GM23338 (cell line): ENCODE results near the gene MLANA.

ENCODE experiments used
- CREB1 ChIP-seq: fragments of 250-450 bp; sonication (Bioruptor Pico); IDR thresholded peaks from 2 replicates; pipeline ENCODE4 v1.5.0; 2020; ENCODE audit warnings: low read depth, mild to moderate bottlenecking, moderate library complexity
- EZH2 ChIP-seq: fragments of 200-600 bp; sonication (generic); IDR thresholded peaks from one replicate; pipeline ENCODE4 v1.8.0; 2017; ENCODE audit warnings: antibody characterized with exemption, mild to moderate bottlenecking, low read depth; ENCODE audit not compliant: unreplicated experiment
- EZH2phosphoT487 ChIP-seq: fragments of 200-600 bp; sonication (generic); IDR thresholded peaks from one replicate; pipeline ENCODE4 v1.8.1; 2018; ENCODE audit warnings: antibody characterized with exemption; ENCODE audit not compliant: unreplicated experiment
- JUNB ChIP-seq: IDR thresholded peaks from one replicate; pipeline ENCODE4 v1.6.1; 2016; ENCODE audit warnings: antibody characterized with exemption; ENCODE audit not compliant: unreplicated experiment
- NANOG ChIP-seq: IDR thresholded peaks from 2 replicates; pipeline ENCODE4 v1.6.1; 2016; ENCODE audit warnings: antibody characterized with exemption, borderline replicate concordance
- POLR2AphosphoS5 ChIP-seq: IDR thresholded peaks from 2 replicates; pipeline ENCODE4 v1.6.1; 2016; ENCODE audit warnings: antibody characterized with exemption, low read depth
- STAT1 ChIP-seq: IDR thresholded peaks from one replicate; pipeline ENCODE4 v1.6.1; 2016; ENCODE audit warnings: antibody characterized with exemption; ENCODE audit not compliant: unreplicated experiment
- ZNF114 ChIP-seq: fragments of 250-450 bp; sonication (Bioruptor Pico); IDR thresholded peaks from 2 replicates; pipeline ENCODE4 v1.5.0; 2020; ENCODE audit warnings: mild to moderate bottlenecking, moderate library complexity
- ZNF331 ChIP-seq: fragments of 250-450 bp; sonication (Bioruptor Pico); IDR thresholded peaks from 2 replicates; pipeline ENCODE4 v1.5.0; 2020; ENCODE audit warnings: low read depth, mild to moderate bottlenecking, moderate library complexity
- TF ChIP-seq, protein P1 (sequence below), 2 experiments: fragments of 200-600 bp in 1 of 2; sonication (generic) in 1 of 2; conservative IDR thresholded peaks; 2 replicates each; pipeline versions ENCODE4 v1.5.1 to v1.6.1; 2016 to 2017; ENCODE audit warnings: antibody characterized with exemption in 2 of 2, low read depth in 2 of 2, mild to moderate bottlenecking in 2 of 2, moderate library complexity in 1 of 2
- TF ChIP-seq, protein P2 (sequence below): IDR thresholded peaks from one replicate; pipeline ENCODE4 v1.6.1; 2018; ENCODE audit warnings: antibody characterized with exemption; ENCODE audit not compliant: unreplicated experiment
- TF ChIP-seq, protein P3 (sequence below): fragments of 250-450 bp; sonication (Bioruptor Pico); IDR thresholded peaks from 2 replicates; pipeline ENCODE4 v1.5.0; 2020; ENCODE audit warnings: mild to moderate bottlenecking, moderate library complexity
- TF ChIP-seq, protein P4 (sequence below): IDR thresholded peaks from 2 replicates; pipeline ENCODE4 v1.6.1; 2016; ENCODE audit warnings: antibody characterized with exemption

DNA sequence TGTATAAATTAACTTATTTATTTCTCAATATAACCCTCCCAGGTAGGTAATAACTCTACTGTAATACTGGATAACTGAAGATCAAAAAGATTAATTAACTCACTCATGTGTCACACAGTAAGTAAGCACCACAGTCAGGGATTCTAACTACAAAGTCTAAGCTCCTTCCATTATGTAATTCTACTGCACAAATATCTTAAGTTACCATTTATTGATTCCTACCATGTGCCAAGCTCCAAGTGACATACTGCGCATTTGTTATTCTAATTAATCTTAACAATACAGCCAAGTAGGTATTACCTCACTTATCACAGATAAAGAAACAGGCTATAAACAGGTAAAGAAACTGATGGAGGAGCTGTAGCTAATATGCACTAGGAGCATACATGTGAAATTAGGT, 66.5 kb downstream of the MLANA start:
- TF ChIP-seq, protein P1, sequence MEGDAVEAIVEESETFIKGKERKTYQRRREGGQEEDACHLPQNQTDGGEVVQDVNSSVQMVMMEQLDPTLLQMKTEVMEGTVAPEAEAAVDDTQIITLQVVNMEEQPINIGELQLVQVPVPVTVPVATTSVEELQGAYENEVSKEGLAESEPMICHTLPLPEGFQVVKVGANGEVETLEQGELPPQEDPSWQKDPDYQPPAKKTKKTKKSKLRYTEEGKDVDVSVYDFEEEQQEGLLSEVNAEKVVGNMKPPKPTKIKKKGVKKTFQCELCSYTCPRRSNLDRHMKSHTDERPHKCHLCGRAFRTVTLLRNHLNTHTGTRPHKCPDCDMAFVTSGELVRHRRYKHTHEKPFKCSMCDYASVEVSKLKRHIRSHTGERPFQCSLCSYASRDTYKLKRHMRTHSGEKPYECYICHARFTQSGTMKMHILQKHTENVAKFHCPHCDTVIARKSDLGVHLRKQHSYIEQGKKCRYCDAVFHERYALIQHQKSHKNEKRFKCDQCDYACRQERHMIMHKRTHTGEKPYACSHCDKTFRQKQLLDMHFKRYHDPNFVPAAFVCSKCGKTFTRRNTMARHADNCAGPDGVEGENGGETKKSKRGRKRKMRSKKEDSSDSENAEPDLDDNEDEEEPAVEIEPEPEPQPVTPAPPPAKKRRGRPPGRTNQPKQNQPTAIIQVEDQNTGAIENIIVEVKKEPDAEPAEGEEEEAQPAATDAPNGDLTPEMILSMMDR (conservative IDR thresholded peaks at IDR 0.05; ENCODE audit: low read depth in 2 of 2) = no peak
- TF ChIP-seq POLR2AphosphoS5 (no peak), JUNB (no peak), EZH2 (no peak), CREB1 (CRISPR knock-in tag) (no peak), EZH2phosphoT487 (no peak), STAT1 (no peak), NANOG (no peak), ZNF331 (no peak), ZNF114 (CRISPR knock-in tag) (no peak)
- TF ChIP-seq, protein P2, sequence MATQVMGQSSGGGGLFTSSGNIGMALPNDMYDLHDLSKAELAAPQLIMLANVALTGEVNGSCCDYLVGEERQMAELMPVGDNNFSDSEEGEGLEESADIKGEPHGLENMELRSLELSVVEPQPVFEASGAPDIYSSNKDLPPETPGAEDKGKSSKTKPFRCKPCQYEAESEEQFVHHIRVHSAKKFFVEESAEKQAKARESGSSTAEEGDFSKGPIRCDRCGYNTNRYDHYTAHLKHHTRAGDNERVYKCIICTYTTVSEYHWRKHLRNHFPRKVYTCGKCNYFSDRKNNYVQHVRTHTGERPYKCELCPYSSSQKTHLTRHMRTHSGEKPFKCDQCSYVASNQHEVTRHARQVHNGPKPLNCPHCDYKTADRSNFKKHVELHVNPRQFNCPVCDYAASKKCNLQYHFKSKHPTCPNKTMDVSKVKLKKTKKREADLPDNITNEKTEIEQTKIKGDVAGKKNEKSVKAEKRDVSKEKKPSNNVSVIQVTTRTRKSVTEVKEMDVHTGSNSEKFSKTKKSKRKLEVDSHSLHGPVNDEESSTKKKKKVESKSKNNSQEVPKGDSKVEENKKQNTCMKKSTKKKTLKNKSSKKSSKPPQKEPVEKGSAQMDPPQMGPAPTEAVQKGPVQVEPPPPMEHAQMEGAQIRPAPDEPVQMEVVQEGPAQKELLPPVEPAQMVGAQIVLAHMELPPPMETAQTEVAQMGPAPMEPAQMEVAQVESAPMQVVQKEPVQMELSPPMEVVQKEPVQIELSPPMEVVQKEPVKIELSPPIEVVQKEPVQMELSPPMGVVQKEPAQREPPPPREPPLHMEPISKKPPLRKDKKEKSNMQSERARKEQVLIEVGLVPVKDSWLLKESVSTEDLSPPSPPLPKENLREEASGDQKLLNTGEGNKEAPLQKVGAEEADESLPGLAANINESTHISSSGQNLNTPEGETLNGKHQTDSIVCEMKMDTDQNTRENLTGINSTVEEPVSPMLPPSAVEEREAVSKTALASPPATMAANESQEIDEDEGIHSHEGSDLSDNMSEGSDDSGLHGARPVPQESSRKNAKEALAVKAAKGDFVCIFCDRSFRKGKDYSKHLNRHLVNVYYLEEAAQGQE = no peak
- TF ChIP-seq, protein P3, sequence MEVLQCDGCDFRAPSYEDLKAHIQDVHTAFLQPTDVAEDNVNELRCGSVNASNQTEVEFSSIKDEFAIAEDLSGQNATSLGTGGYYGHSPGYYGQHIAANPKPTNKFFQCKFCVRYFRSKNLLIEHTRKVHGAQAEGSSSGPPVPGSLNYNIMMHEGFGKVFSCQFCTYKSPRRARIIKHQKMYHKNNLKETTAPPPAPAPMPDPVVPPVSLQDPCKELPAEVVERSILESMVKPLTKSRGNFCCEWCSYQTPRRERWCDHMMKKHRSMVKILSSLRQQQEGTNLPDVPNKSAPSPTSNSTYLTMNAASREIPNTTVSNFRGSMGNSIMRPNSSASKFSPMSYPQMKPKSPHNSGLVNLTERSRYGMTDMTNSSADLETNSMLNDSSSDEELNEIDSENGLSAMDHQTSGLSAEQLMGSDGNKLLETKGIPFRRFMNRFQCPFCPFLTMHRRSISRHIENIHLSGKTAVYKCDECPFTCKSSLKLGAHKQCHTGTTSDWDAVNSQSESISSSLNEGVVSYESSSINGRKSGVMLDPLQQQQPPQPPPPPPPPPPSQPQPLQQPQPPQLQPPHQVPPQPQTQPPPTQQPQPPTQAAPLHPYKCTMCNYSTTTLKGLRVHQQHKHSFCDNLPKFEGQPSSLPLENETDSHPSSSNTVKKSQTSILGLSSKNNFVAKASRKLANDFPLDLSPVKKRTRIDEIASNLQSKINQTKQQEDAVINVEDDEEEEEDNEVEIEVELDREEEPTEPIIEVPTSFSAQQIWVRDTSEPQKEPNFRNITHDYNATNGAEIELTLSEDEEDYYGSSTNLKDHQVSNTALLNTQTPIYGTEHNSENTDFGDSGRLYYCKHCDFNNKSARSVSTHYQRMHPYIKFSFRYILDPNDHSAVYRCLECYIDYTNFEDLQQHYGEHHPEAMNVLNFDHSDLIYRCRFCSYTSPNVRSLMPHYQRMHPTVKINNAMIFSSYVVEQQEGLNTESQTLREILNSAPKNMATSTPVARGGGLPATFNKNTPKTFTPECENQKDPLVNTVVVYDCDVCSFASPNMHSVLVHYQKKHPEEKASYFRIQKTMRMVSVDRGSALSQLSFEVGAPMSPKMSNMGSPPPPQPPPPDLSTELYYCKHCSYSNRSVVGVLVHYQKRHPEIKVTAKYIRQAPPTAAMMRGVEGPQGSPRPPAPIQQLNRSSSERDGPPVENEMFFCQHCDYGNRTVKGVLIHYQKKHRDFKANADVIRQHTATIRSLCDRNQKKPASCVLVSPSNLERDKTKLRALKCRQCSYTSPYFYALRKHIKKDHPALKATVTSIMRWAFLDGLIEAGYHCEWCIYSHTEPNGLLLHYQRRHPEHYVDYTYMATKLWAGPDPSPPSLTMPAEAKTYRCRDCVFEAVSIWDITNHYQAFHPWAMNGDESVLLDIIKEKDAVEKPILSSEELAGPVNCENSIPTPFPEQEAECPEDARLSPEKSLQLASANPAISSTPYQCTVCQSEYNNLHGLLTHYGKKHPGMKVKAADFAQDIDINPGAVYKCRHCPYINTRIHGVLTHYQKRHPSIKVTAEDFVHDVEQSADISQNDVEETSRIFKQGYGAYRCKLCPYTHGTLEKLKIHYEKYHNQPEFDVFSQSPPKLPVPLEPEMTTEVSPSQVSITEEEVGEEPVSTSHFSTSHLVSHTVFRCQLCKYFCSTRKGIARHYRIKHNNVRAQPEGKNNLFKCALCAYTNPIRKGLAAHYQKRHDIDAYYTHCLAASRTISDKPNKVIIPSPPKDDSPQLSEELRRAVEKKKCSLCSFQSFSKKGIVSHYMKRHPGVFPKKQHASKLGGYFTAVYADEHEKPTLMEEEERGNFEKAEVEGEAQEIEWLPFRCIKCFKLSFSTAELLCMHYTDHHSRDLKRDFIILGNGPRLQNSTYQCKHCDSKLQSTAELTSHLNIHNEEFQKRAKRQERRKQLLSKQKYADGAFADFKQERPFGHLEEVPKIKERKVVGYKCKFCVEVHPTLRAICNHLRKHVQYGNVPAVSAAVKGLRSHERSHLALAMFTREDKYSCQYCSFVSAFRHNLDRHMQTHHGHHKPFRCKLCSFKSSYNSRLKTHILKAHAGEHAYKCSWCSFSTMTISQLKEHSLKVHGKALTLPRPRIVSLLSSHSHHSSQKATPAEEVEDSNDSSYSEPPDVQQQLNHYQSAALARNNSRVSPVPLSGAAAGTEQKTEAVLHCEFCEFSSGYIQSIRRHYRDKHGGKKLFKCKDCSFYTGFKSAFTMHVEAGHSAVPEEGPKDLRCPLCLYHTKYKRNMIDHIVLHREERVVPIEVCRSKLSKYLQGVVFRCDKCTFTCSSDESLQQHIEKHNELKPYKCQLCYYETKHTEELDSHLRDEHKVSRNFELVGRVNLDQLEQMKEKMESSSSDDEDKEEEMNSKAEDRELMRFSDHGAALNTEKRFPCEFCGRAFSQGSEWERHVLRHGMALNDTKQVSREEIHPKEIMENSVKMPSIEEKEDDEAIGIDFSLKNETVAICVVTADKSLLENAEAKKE (CRISPR knock-in tag) = no peak
- TF ChIP-seq, protein P4, sequence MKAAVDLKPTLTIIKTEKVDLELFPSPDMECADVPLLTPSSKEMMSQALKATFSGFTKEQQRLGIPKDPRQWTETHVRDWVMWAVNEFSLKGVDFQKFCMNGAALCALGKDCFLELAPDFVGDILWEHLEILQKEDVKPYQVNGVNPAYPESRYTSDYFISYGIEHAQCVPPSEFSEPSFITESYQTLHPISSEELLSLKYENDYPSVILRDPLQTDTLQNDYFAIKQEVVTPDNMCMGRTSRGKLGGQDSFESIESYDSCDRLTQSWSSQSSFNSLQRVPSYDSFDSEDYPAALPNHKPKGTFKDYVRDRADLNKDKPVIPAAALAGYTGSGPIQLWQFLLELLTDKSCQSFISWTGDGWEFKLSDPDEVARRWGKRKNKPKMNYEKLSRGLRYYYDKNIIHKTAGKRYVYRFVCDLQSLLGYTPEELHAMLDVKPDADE = no peak
